Stomach (tissue), 9 donors: Measurements from ENCODE around the gene RAB3GAP2. TPM values are rescaled to one million over a fixed set of nuclear protein-coding genes. Genes with fewer than 3 reads are reported as not detected.

Experiments
- DNase-seq, 2 donors: peaks; one replicate each; pipeline versions ENCODE4 v3.0.0 to v3.0.0-alpha.2; 2013 to 2019
- H3K27ac ChIP-seq, 5 donors: fragments of 200-600 bp in 4 of 5; sonication (generic) in 4 of 5; one replicate each; pipeline ENCODE4 v1.5.1; 2013 to 2019; ENCODE audit warnings: mild to moderate bottlenecking in 1 of 5, moderate library complexity in 1 of 5
- H3K27me3 ChIP-seq, 3 donors: fragments of 200-600 bp; sonication (generic); one replicate each; pipeline ENCODE4 v1.5.1; 2017 to 2019; ENCODE audit warnings: mixed run types in 1 of 3
- H3K36me3 ChIP-seq, 4 donors: fragments of 200-600 bp; sonication (generic); 1 replicate in 3 of 4; 2 replicates in 1 of 4; pipeline ENCODE4 v1.5.1; 2016 to 2019
- H3K4me1 ChIP-seq, 4 donors: fragments of 200-600 bp; sonication (generic); one replicate each; pipeline ENCODE4 v1.5.1; 2016 to 2019
- H3K4me3 ChIP-seq, 4 donors: fragments of 200-600 bp; sonication (generic) in 3 of 4; one replicate each; pipeline ENCODE4 v1.5.1; 2016 to 2019; ENCODE audit warnings: mild to moderate bottlenecking in 1 of 4
- H3K9me3 ChIP-seq, 4 donors: fragments of 200-600 bp; sonication (generic); one replicate each; pipeline ENCODE4 v1.5.1; 2016 to 2019
- EP300 ChIP-seq: sonication (generic); formaldehyde crosslinking; IDR thresholded peaks from one replicate; pipeline ENCODE4 v1.6.1; 2017; ENCODE audit warnings: antibody characterized with exemption
- POLR2A ChIP-seq, 4 donors: fragments of 450-650 bp; IDR thresholded peaks; one replicate each; pipeline ENCODE4 v1.6.1; 2016; ENCODE audit warnings: antibody characterized with exemption in 4 of 4, control low read depth in 2 of 4, mild to moderate bottlenecking in 1 of 4, moderate library complexity in 1 of 4
- POLR2AphosphoS5 ChIP-seq, 3 donors: sonication (generic); formaldehyde crosslinking; IDR thresholded peaks; one replicate each; pipeline ENCODE4 v1.6.1; 2016; ENCODE audit warnings: antibody characterized with exemption in 3 of 3
- WGBS, 5 donors: extraction: QIAGEN DNeasy Blood & Tissue Kit in 3 of 5; methylation state at CpG; one replicate each; pipeline versions ENCODE4 v1.1.5 to v1.1.7; 2013 to 2018; 5-methylcytosine and 5-hydroxymethylcytosine counted together
- intact Hi-C: fragments of 100-400 bp; cut with DNase I; formaldehyde crosslinking; loops from one replicate; pipeline ENCODE4 v1.15.1; 2023; ENCODE audit warnings: low total_unique reads
- polyA plus RNA-seq, 3 donors: library from polyadenylated mRNA; stranded (reverse); fragments of 200-250 nt; gene quantifications; one replicate each; pipeline ENCODE4 v1.2.3, GENCODE V29; 2013
- total RNA-seq, 5 donors: library from RNA; depleted of rRNA; stranded (reverse); fragments of >200 nt; gene quantifications; one replicate each; pipeline versions ENCODE4 v1.1.0 to v1.2.3, GENCODE V29; 2014 to 2016
- TF ChIP-seq, protein P1 (sequence below), 7 experiments: fragments of 450-650 bp in 4 of 7; fragments of 200-600 bp in 3 of 7; sonication (generic) in 3 of 7; IDR thresholded peaks; one replicate each; pipeline ENCODE4 v1.5.1; 2016 to 2019; ENCODE audit warnings: antibody characterized with exemption in 7 of 7, control low read depth in 2 of 7, mild to moderate bottlenecking in 1 of 7
- donor health status: healthy with polysubstance abuse.
- donor health status: Bipolar disorder and iron deficiency.
- donor health status: healthy.

RAB3GAP2 gene
- total and polyA plus RNA-seq, 8 donors, result 3.7 to 56.0 (median 14.8) TPM

DNA sequence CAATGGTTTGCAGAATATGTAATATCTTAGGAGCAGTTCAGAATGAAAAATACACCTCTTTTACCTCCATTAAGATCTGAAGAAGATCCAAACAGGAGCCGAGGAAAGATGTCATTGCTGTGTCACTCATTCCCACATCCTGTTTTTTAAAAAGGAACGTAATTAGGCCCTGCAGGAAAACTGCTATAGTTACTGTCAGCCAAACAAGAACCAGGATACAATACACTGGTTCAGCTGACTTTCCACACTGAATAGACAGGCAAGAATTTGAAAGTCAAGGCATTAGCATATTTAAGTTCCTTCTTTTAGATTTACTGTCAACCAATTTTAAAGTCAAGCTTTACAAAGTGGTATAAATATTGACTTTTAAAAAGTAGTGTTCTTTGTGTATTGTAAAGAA, 114.5 kb downstream of the RAB3GAP2 start:
- no peak for DNase-seq
- WGBS, 5 donors, result 70 to 88% (median 81%) methylated on average over 2 of the region's 2 CpGs
- H3K27me3 ChIP-seq, result no peaks in the 10 kb centered on the region
- H3K9me3 ChIP-seq, result no peaks in the 10 kb centered on the region
- peaks cover 28 to 91% (median 83%) of the 10 kb centered on the region in 4 donors for H3K36me3 ChIP-seq
- no peak overlapping the region for H3K4me3 ChIP-seq
- TF ChIP-seq POLR2AphosphoS5 (IDR thresholded peaks at IDR 0.05), result no peak
- no peak for TF ChIP-seq EP300
- TF ChIP-seq, protein P1, sequence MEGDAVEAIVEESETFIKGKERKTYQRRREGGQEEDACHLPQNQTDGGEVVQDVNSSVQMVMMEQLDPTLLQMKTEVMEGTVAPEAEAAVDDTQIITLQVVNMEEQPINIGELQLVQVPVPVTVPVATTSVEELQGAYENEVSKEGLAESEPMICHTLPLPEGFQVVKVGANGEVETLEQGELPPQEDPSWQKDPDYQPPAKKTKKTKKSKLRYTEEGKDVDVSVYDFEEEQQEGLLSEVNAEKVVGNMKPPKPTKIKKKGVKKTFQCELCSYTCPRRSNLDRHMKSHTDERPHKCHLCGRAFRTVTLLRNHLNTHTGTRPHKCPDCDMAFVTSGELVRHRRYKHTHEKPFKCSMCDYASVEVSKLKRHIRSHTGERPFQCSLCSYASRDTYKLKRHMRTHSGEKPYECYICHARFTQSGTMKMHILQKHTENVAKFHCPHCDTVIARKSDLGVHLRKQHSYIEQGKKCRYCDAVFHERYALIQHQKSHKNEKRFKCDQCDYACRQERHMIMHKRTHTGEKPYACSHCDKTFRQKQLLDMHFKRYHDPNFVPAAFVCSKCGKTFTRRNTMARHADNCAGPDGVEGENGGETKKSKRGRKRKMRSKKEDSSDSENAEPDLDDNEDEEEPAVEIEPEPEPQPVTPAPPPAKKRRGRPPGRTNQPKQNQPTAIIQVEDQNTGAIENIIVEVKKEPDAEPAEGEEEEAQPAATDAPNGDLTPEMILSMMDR (IDR thresholded peaks at IDR 0.05), result no peak
- no peak for TF ChIP-seq POLR2A (IDR thresholded peaks at IDR 0.05)
- intact Hi-C loops, result no loop called here
- no peak overlapping the region for H3K27ac ChIP-seq
- H3K4me1 ChIP-seq, result no peaks in the 10 kb centered on the region

DNA sequence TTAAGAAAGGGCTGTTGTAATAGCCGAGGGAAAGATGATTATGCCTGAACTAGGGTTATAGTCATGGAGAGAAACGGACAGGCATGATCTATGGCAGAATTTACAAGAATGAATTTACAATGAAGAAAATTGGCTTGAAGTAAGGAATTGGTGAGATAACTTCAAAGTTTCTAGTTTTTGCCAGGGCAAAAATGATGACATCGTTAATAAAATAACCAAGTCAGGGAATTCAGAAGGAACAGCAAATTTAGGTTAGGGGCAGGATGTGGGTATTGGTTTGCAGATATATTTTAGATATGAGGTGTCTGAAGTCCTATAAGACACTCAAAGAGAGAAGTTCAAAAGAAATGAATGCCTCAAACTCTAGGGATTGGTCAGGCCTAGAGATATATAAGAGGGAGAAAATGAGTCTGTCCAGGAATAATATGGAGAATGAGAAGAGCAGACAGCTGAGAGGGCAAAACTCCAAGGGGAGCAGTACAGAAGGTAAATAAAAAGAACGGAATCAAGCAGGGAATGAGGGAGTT, 115.6 kb downstream of the RAB3GAP2 start:
- no peak overlapping the region for H3K27ac ChIP-seq
- intact Hi-C loops, result no loop called here
- peaks cover 0 to 5% (median 2%) of the 10 kb centered on the region in 4 donors for H3K4me1 ChIP-seq
- 91 to 97% (median 95%) methylated on average over 4 of the region's 4 CpGs for WGBS, 5 donors
- H3K36me3 ChIP-seq, result peaks cover 36 to 99% (median 88%) of the 10 kb centered on the region in 4 donors
- H3K27me3 ChIP-seq, result no peaks in the 10 kb centered on the region
- H3K9me3 ChIP-seq, result no peaks in the 10 kb centered on the region
- TF ChIP-seq, protein P1 (IDR thresholded peaks at IDR 0.05), result no peak
- no peak for TF ChIP-seq POLR2A (IDR thresholded peaks at IDR 0.05)
- no peak for TF ChIP-seq POLR2AphosphoS5 (IDR thresholded peaks at IDR 0.05)
- TF ChIP-seq EP300, result no peak
- no peak overlapping the region for H3K4me3 ChIP-seq
- no peak for DNase-seq

GRCh38 chr1:220153147-220153546, 119.1 kb downstream of the RAB3GAP2 start:
- Histone ChIP-seq H3K4me1 (peaks cover 4 to 30% (median 25%) of the 10 kb centered on the region in 4 donors), H3K36me3 (peaks cover 36 to 67% (median 66%) of the 10 kb centered on the region in 4 donors), H3K9me3 (no peaks in the 10 kb centered on the region), H3K4me3 (no peak overlapping the region), H3K27me3 (no peaks in the 10 kb centered on the region), H3K27ac (no peak overlapping the region)
- TF ChIP-seq POLR2A (IDR thresholded peaks at IDR 0.05) (no peak), EP300 (no peak), POLR2AphosphoS5 (IDR thresholded peaks at IDR 0.05) (no peak)
- TF ChIP-seq, protein P1 (IDR thresholded peaks at IDR 0.05), result no peak
- intact Hi-C loops, result no loop called here
- no peak for DNase-seq

DNA sequence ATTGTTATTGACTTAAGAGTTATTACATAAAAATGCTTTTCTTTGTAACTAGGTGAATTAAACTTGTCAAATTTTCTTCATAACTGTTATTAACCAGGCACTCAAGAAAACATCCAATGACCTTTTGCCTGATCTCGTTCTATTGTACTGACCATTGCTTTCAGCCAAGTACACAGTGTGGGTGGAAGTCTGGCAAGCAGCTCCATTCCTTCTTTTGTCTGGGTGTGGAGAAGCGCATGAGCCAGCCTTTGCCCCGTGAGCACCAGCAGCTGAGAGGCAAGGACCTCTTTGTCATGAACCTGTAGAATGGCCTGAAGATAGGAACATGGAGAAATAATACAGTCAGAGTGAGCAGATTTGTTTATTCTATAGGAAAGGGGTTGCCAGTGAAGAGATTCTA, 120.8 kb downstream of the RAB3GAP2 start:
- DNase-seq, result peak; percentile 12 to 34
- Histone ChIP-seq H3K4me1 (peaks cover 4 to 30% (median 25%) of the 10 kb centered on the region in 4 donors), H3K36me3 (peaks cover 29 to 67% (median 63%) of the 10 kb centered on the region in 4 donors), H3K4me3 (no peak overlapping the region), H3K27ac (no peak overlapping the region), H3K9me3 (no peaks in the 10 kb centered on the region), H3K27me3 (no peaks in the 10 kb centered on the region)
- intact Hi-C loops, result no loop called here
- TF ChIP-seq EP300 (no peak), POLR2AphosphoS5 (IDR thresholded peaks at IDR 0.05) (peak in 1 of 3 donors; percentile 37)
- 14 to 45% (median 29%) methylated on average over 3 of the region's 3 CpGs for WGBS, 5 donors

- 65 to 95% (median 81%) methylated on average over 1 of the region's 1 CpG for WGBS, 5 donors
- intact Hi-C loops, result no loop called here
- Histone ChIP-seq H3K9me3 (no peaks in the 10 kb centered on the region), H3K4me1 (peaks cover 4 to 30% (median 25%) of the 10 kb centered on the region in 4 donors), H3K27ac (peak overlapping the region in 3 of 5 donors; percentile 1 to 25 (median 13)), H3K27me3 (no peaks in the 10 kb centered on the region), H3K4me3 (no peak overlapping the region), H3K36me3 (peaks cover 29 to 67% (median 62%) of the 10 kb centered on the region in 4 donors)
- DNase-seq, result no peak
- TF ChIP-seq EP300 (no peak), POLR2A (IDR thresholded peaks at IDR 0.05) (no peak), POLR2AphosphoS5 (IDR thresholded peaks at IDR 0.05) (no peak)
- TF ChIP-seq, protein P1 (IDR thresholded peaks at IDR 0.05), result no peak
These were observed 122.5 kb downstream of the RAB3GAP2 start for GRCh38 chr1:220149742-220150141.
